Frontal cortex (tissue), 4 donors: ENCODE data around the gene MICU1. TPM values are rescaled to one million over a fixed set of nuclear protein-coding genes. Genes with fewer than 3 reads are reported as not detected.

ENCODE experiments used
- DNase-seq, 2 donors: peaks; one replicate each; pipeline ENCODE4 v3.0.0; 2012; ENCODE audit warnings: low spot score in 2 of 2
- FAIRE-seq: peaks from 2 replicates; lab custom pipeline; 2012; peaks lifted over from hg19 to GRCh38; lab: Jason Lieb, UNC
- total RNA-seq: library from RNA; depleted of rRNA; stranded (reverse); fragments of >200 nt; gene quantifications from one replicate; pipeline ENCODE4 v1.2.3, GENCODE V29; 2014
- donor health status: control.
- donor health status: control.
- donor health status: control.

MICU1 gene
- total RNA-seq, 1 donor from 2014 or later = 63.6 TPM

- DNase-seq (no peak), FAIRE-seq (no peak)
Measured at GRCh38 chr10:72638586-72639440, 12.9 kb upstream of the MICU1 start.

- DNase-seq (peak in 1 of 2 donors; percentile 20), FAIRE-seq (no peak)
Measured at GRCh38 chr10:72637398-72637857, 11.5 kb upstream of the MICU1 start.

GRCh38 chr10:72630144-72630543 is 4.3 kb upstream of the MICU1 start:
- FAIRE-seq (no peak), DNase-seq (no peak)

- DNase-seq (no peak), FAIRE-seq (no peak)
Measured at GRCh38 chr10:72626444-72626754, 520 bp upstream of the MICU1 start.

GRCh38 chr10:72625276-72625607 is 637 bp downstream of the MICU1 start:
- FAIRE-seq = no peak
- no peak for DNase-seq

- FAIRE-seq (no peak), DNase-seq (no peak)
Measured at GRCh38 chr10:72622271-72622670, 3.6 kb downstream of the MICU1 start.

GRCh38 chr10:72616716-72617115 is 9.2 kb downstream of the MICU1 start:
- FAIRE-seq (no peak), DNase-seq (no peak)

GRCh38 chr10:72615970-72616369 is 9.9 kb downstream of the MICU1 start:
- DNase-seq = no peak
- FAIRE-seq = no peak

- DNase-seq (no peak), FAIRE-seq (no peak)
Measured at GRCh38 chr10:72612203-72612826, 13.6 kb downstream of the MICU1 start.

- no peak for FAIRE-seq
- no peak for DNase-seq
Measured at GRCh38 chr10:72611783-72612182, 14.1 kb downstream of the MICU1 start.

GRCh38 chr10:72610466-72610865 is 15.4 kb downstream of the MICU1 start:
- DNase-seq (no peak), FAIRE-seq (no peak)

- FAIRE-seq (no peak), DNase-seq (no peak)
Measured at GRCh38 chr10:72605122-72605521, 20.8 kb downstream of the MICU1 start.

- no peak for FAIRE-seq
- no peak for DNase-seq
Measured at GRCh38 chr10:72601144-72601543, 24.7 kb downstream of the MICU1 start.

GRCh38 chr10:72598769-72599701 is 26.8 kb downstream of the MICU1 start:
- no peak for DNase-seq

GRCh38 chr10:72597897-72598296 is 28.0 kb downstream of the MICU1 start:
- FAIRE-seq (no peak), DNase-seq (no peak)

More at GRCh38 chr10:72598769-72599701, 26.8 kb downstream of the MICU1 start:
- no peak for FAIRE-seq

GRCh38 chr10:72595436-72595835 is 30.4 kb downstream of the MICU1 start:
- DNase-seq = no peak
- no peak for FAIRE-seq

- no peak for DNase-seq
- FAIRE-seq = no peak
Measured at GRCh38 chr10:72593963-72594362, 31.9 kb downstream of the MICU1 start.

- FAIRE-seq = no peak
- no peak for DNase-seq
Measured at GRCh38 chr10:72588266-72588665, 37.6 kb downstream of the MICU1 start.

- DNase-seq (no peak), FAIRE-seq (no peak)
Measured at GRCh38 chr10:72587568-72587967, 38.3 kb downstream of the MICU1 start.

GRCh38 chr10:72574636-72575035 is 51.2 kb downstream of the MICU1 start:
- FAIRE-seq (no peak), DNase-seq (peak; percentile 7)

GRCh38 chr10:72573079-72573478 is 52.8 kb downstream of the MICU1 start:
- no peak for DNase-seq
- FAIRE-seq = no peak
